B cell (primary cell): ENCODE data around the gene DNAJB6. TPM values are rescaled to one million over a fixed set of nuclear protein-coding genes. Genes with fewer than 3 reads are reported as not detected.

ENCODE experiments used
- polyA plus RNA-seq: library from polyadenylated mRNA; depleted of rRNA; stranded (reverse); fragments of >200 nt; gene quantifications from 2 replicates; pipeline ENCODE4 v1.2.3, GENCODE V29; 2012
- total RNA-seq, 2 donors: library from RNA; stranded (reverse); fragments of 120-200 nt in 1 of 2; gene quantifications; 1 replicate in 1 of 2; 2 replicates in 1 of 2; pipeline versions ENCODE4 v1.2.3 to v1.2.4, GENCODE V29; 2013 to 2022

DNAJB6 gene
- total and polyA plus RNA-seq, 2 donors (not counting 1 experiment from before 2014, with no cell fraction given) = 22.4 to 116 TPM

Other genes with a start within 250 kb of the DNAJB6 start
- 64.2 and 66.5 TPM in 2 replicates for gene UBE3C, start 198.1 kb upstream of the DNAJB6 start, total RNA-seq
- 17.8 and 30.4 TPM in 2 replicates for gene UBE3C, start 198.1 kb upstream of the DNAJB6 start, polyA plus RNA-seq